HG03064 (cell line): Measurements from ENCODE around the gene PPP2R3B.
A peak's percentile ranks its signal among the peaks of the same experiment; 100 is the strongest.
"Not testable (repeated sequence)": the region's sequence is repeated elsewhere in the genome, so short reads cannot be mapped to it uniquely, and the experiment has no call there.

Experiments used
- ATAC-seq: cut with Tn5 transposase; IDR thresholded peaks from one replicate; pipeline ENCODE4 v1.9.1; 2021; ENCODE audit warnings: low read depth; ENCODE audit not compliant: unreplicated experiment

Gene PPP2R3B

DNA sequence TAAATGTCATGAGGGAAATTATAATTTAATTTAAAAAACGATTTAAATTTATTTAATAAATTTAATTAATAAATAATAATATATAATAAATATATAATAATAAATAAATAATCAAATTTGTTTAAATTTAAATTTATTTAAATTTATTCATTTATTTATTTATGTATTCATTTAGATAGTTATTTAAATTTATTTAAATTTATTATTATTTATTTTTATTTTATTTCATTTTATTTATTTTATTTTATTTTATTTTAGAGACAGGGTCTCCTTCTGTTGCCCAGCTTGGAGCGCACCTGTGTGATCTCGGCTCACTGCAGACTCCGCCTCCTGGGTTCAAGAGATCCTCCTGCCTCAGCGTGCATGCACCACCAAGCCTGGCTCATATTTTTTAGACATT is 18.4 kb upstream of the PPP2R3B start:
- ATAC-seq = no peak

GRCh38 chrX:404656-405055 is 17.9 kb upstream of the PPP2R3B start:
- ATAC-seq = no peak

DNA sequence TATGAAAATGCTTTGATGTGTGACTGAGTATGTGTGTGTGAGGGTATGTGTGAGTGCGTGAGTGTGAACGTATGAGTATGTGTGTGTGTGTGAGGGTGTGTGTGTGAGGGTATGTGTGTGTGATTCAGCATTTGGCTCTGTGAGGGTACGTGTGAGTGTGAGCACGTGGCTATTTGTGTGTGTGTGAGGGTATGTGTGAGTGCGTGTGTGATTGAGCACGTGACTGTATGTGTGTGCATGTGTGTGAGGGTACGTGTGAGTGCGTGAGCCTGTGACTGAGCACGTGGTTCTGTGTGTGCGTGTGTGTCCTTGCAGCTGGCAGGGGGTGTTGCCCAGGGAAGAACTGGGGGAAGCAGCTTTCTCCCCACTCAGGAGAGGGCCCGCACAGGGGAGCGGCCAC is 16.1 kb upstream of the PPP2R3B start:
- no peak for ATAC-seq

DNA sequence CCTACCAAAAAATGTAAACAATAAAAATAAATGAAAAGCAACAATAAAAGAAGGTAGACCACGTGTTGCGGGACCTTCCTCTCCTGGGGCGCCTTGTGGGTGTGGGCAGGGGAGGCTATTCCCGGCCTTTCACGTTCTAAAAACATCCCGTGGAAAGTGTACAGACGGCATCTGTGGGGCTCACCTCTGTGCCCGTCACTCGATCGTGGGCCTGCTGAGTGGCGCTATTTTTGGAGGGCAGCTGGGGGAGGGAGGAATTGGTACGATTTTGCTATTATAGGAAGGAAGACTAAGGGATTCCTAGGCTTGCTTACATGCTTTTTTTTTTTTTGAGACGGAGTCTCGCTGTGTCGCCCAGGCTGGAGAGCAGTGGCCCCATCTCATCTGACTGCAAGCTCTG is 13.6 kb upstream of the PPP2R3B start:
- ATAC-seq = no peak

DNA sequence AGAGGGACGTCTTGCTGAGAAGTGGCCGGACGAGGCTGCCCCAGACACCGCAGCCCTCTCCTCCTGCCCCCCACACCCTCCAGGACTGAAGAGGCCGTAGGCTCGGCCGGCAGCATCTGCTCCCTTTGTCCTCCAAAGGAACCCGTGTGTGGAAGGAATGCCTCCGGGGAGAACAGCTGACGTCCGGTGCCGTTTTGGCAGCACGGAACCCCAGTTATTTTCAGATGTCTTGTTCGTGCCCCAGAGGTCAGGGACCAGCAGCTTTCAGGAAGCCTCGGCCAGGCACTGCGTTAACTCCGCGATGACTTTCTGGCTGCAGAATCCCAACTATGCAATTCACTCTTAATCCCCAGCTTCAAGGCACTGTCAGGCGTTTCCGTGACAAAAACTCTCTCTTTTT is 10.9 kb upstream of the PPP2R3B start:
- no peak for ATAC-seq

GRCh38 chrX:394830-395229 is 8.1 kb upstream of the PPP2R3B start:
- ATAC-seq = no peak

- ATAC-seq = no peak
Measured at GRCh38 chrX:392575-392846, 5.8 kb upstream of the PPP2R3B start.

GRCh38 chrX:391717-392574 is 5.2 kb upstream of the PPP2R3B start:
- no peak for ATAC-seq

DNA sequence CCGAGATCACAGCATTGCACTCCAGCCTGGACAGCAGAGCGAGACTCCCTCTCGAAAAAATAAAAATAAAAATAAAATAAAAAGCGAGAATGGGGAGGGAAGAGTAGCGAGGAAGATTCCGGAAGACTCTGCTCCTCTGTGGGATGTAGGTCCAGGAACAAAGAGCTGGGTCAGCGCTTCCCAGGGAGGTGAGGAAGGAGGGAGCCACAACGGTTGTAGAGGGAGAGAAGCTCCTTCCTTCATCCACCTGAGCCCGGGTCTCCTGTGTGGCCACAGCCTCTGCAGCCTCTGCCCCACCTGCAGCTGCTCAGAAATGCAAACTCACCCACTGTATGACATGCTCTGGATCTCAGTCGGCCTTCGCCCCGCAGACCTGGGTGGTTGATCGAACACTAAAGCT is 3.8 kb upstream of the PPP2R3B start:
- no peak for ATAC-seq

GRCh38 chrX:389021-389441 is 2.3 kb upstream of the PPP2R3B start:
- no peak for ATAC-seq

DNA sequence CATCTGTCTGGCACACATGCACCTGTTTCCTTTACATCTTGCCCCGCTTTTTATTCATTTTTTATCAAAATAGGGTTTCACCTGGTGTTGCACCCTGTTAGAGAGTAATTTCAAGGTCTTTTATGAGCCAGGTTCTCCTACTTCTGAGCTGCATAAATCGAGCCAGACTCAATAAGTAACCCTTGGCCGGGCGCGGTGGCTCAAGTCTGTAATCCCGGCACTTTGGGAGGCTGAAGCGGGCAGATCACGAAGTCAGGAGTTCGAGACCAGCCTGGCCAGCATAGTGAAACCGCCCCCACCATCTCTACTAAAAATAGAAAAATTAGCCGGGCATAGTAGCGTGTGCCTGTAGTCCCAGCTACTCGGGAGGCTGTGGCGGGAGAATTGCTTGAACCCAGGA is 1.0 kb upstream of the PPP2R3B start:
- ATAC-seq = no peak

DNA sequence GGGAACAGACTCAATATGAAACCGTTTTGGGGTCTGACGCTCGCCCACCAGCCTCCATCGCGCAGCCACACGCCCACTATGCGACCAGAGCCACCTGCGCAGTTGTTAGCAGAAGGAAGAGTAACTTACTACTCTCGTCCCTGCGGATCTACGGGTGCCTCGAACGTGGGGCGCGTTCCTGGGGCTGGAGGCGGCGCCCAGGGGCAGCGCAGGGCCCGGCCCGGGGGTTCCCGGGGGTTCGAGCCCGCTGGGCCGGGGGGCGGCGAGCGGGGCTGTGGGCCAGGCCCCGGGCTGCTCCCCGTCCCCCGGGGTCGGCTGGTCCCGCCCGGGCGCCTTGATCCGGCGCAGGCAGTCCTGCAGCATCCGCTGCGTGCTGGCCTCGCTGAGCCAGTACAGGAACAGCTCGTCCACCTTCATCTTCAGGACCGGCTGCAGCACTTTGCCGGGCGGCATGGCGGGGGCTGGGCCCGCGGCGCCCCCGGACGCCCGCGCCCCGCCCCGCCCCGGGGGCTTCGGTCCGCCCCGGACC is 404 bp downstream of the PPP2R3B start:
- peak; percentile 36 for ATAC-seq

DNA sequence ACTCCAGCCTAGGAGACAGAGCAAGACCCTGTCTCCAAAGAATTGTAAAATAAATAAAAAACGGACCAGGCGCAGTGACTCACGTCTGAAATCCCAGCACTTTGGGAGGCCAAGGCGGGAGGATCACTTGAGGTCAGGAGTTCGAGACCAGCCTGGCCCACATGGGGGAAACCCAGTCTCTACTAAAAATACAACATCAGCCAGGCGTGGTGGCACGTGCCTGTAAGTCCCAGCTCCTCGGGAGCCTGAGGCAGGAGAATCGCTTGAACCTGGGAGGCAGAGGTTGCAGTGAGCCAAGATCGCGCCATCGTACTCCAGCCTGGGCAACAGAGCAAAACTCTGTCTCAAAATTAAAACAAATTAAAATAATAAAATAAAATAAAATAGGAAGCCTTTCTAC is 971 bp downstream of the PPP2R3B start:
- not testable (repeated sequence) for ATAC-seq

GRCh38 chrX:384861-385260 is 1.8 kb downstream of the PPP2R3B start:
- ATAC-seq = no peak

DNA sequence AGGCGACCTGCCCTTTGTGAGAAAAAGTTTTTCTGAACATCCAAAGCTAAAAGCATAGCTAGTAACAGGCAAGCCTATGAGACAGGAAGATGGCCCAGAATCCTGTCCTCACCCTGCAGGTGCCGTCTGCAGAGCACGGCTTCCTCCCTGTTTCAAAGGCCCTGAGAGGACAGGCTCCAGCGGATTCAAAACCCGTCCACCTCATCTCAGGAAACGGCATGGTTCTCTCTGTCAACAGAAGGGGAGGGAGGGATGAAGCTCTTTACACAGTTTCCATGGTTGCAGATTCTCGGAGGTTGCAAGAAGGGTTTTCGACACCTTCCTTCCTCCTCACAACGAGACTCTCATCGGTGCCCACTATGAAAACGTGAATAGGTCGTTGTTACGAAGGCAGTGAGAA is 8.3 kb downstream of the PPP2R3B start:
- no peak for ATAC-seq

DNA sequence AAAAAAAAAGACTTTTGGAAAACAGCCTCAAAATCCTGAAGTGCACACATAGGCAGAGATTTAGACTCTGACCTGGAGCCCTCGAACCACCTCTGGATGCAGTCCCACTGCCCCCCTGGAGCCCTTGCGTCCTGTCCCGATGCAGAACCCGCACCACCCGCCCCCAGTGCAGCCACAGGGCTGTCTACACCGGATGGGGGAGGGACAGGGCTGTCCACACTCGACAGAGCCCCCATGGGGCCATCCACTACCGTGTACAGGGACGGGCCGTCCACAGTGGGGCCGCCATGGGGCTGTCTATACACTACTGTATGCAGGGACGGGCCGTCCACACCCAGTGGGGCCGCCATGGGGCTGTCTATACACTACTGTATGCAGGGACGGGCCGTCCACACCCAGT is 10.5 kb downstream of the PPP2R3B start:
- ATAC-seq = not testable (repeated sequence)

- ATAC-seq = no peak
Measured at GRCh38 chrX:375181-376036, 11.3 kb downstream of the PPP2R3B start.

DNA sequence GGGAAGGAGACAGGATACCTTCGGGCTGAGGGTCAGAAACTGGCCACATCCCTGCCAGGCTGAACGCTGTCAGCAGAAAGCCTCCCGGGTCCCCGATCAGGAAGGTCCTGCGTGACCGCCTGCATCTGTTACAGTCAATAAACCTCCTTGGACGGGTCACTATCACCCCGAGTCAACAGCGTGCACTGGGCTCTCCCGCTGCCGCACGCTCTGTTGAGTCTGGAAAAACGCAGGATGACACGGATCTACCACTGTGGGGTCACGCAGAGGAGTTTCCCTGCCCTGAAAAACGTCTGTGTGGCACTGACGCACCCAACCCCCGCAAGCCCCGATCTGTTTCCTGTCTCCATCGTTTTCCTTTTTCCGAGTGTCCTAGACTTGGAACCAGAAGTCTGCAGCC is 12.1 kb downstream of the PPP2R3B start:
- ATAC-seq = no peak

- ATAC-seq = no peak
Measured at GRCh38 chrX:373641-374471, 12.9 kb downstream of the PPP2R3B start.

DNA sequence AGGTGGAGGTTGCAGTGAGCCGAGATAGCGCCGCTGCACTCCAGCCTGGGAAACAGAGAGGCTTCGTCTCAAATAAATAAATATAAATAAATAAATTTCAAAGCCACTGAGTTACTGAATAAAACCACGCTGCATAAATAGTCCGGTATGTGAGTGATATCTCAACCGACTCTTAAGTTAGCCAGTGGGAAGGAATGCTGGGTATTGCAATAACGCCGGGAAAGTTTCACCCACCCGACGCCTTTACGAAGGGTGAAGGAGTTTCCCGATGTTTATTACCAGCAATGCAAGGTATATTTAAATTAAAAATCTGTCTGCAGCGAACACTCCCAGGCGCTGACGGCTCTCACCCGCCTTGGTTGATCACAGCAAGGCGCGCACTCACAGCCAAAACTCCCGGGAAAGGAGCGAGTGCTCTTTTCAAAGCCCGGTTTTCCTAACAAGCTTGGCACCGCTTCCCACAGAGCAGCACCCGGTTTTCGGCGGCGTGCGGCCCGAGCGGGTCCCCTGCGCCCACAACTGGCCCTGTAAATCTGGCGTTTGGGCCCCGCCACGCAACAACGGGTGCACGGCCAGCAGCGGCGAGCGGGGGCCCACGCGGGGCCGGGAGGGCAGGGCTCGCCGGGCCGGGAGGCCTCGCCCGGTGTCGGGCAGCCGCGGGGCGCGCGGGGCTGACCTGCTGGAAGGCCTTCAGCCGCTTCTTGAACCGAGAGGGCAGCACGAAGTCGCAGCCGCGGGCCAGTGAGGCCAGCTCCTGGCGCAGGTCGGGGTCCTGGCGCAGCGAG is 13.7 kb downstream of the PPP2R3B start:
- ATAC-seq = no peak
